Subcutaneous abdominal adipose tissue (tissue), 5 donors: Measurements from ENCODE around the gene PTGR3.

Source experiments
- H3K27ac ChIP-seq: one replicate; pipeline ENCODE4 v1.7.0; 2013; ENCODE audit warnings: low read depth, mild to moderate bottlenecking, inconsistent platforms, low read length, moderate library complexity
- H3K27me3 ChIP-seq, 5 donors: one replicate each; pipeline ENCODE4 v1.7.0; 2013; ENCODE audit warnings: low read length in 5 of 5, inconsistent platforms in 1 of 5; ENCODE audit not compliant: control insufficient read depth in 5 of 5, insufficient read depth in 4 of 5
- H3K36me3 ChIP-seq, 5 donors: one replicate each; pipeline ENCODE4 v1.7.0; 2013; ENCODE audit warnings: low read length in 5 of 5; ENCODE audit not compliant: control insufficient read depth in 5 of 5, insufficient read depth in 5 of 5
- H3K4me1 ChIP-seq, 5 donors: one replicate each; pipeline ENCODE4 v1.7.0; 2013; ENCODE audit warnings: low read length in 5 of 5, mild to moderate bottlenecking in 3 of 5, moderate library complexity in 1 of 5; ENCODE audit not compliant: control insufficient read depth in 5 of 5, insufficient read depth in 5 of 5
- H3K4me3 ChIP-seq, 5 donors: one replicate each; pipeline ENCODE4 v1.7.0; 2013; ENCODE audit warnings: low read length in 5 of 5, low read depth in 1 of 5
- H3K9ac ChIP-seq, 5 donors: one replicate each; pipeline ENCODE4 v1.7.0; 2013; ENCODE audit warnings: low read length in 5 of 5, mild to moderate bottlenecking in 4 of 5, moderate library complexity in 3 of 5
- H3K9me3 ChIP-seq, 5 donors: one replicate each; pipeline ENCODE4 v1.7.0; 2013; ENCODE audit warnings: low read length in 5 of 5; ENCODE audit not compliant: control insufficient read depth in 5 of 5
- donor health status: healthy.
- donor health status: healthy.
- donor health status: healthy.
- donor health status: healthy.
- donor health status: healthy.

The PTGR3 gene

GRCh38 chr18:75226286-75226955 is 17.5 kb upstream of the PTGR3 start:
- peaks cover 2 to 59% (median 33%) of the 10 kb centered on the region in 5 donors for H3K4me1 ChIP-seq
- H3K9me3 ChIP-seq, result no peaks in the 10 kb centered on the region
- no peaks in the 10 kb centered on the region for H3K27me3 ChIP-seq
- no peak overlapping the region for H3K27ac ChIP-seq
- H3K36me3 ChIP-seq, result no peaks in the 10 kb centered on the region
- peak overlapping the region in 2 of 5 donors; percentile 16 to 43 for H3K9ac ChIP-seq
- H3K4me3 ChIP-seq, result peak overlapping the region; percentile 0 to 59 (median 24)

GRCh38 chr18:75223687-75224347 is 14.9 kb upstream of the PTGR3 start:
- no peaks in the 10 kb centered on the region for H3K9me3 ChIP-seq
- H3K27ac ChIP-seq, result peak overlapping the region; percentile 13

GRCh38 chr18:75222407-75222806 is 13.5 kb upstream of the PTGR3 start:
- Histone ChIP-seq H3K9me3 (no peaks in the 10 kb centered on the region), H3K27ac (peak overlapping the region; percentile 55), H3K4me3 (no peak overlapping the region), H3K36me3 (no peaks in the 10 kb centered on the region), H3K4me1 (peaks cover 0 to 63% (median 40%) of the 10 kb centered on the region in 5 donors), H3K9ac (no peak overlapping the region), H3K27me3 (no peaks in the 10 kb centered on the region)

More at GRCh38 chr18:75223687-75224347, 14.9 kb upstream of the PTGR3 start:
- peaks cover 2 to 62% (median 41%) of the 10 kb centered on the region in 5 donors for H3K4me1 ChIP-seq
- no peak overlapping the region for H3K4me3 ChIP-seq
- H3K27me3 ChIP-seq, result no peaks in the 10 kb centered on the region
- no peaks in the 10 kb centered on the region for H3K36me3 ChIP-seq
- H3K9ac ChIP-seq, result no peak overlapping the region

- Histone ChIP-seq H3K4me3 (no peak overlapping the region), H3K27ac (peak overlapping the region; percentile 55), H3K36me3 (no peaks in the 10 kb centered on the region), H3K9me3 (no peaks in the 10 kb centered on the region), H3K4me1 (peaks cover 0 to 63% (median 39%) of the 10 kb centered on the region in 5 donors), H3K9ac (no peak overlapping the region), H3K27me3 (no peaks in the 10 kb centered on the region)
These were observed 13.0 kb upstream of the PTGR3 start for GRCh38 chr18:75221897-75222296.

GRCh38 chr18:75221397-75221796 is 12.5 kb upstream of the PTGR3 start:
- H3K4me3 ChIP-seq, result no peak overlapping the region
- H3K27me3 ChIP-seq, result no peaks in the 10 kb centered on the region
- H3K9me3 ChIP-seq, result no peaks in the 10 kb centered on the region
- no peak overlapping the region for H3K9ac ChIP-seq
- H3K27ac ChIP-seq, result peak overlapping the region; percentile 28
- peaks cover 0 to 63% (median 39%) of the 10 kb centered on the region in 5 donors for H3K4me1 ChIP-seq
- no peaks in the 10 kb centered on the region for H3K36me3 ChIP-seq

GRCh38 chr18:75220551-75221355 is 11.8 kb upstream of the PTGR3 start:
- Histone ChIP-seq H3K36me3 (no peaks in the 10 kb centered on the region), H3K9ac (no peak overlapping the region), H3K4me1 (peaks cover 0 to 60% (median 37%) of the 10 kb centered on the region in 5 donors), H3K27ac (peak overlapping the region; percentile 28), H3K27me3 (no peaks in the 10 kb centered on the region), H3K9me3 (no peaks in the 10 kb centered on the region), H3K4me3 (no peak overlapping the region)

- H3K9ac ChIP-seq, result no peak overlapping the region
- H3K27ac ChIP-seq, result no peak overlapping the region
- peaks cover 0 to 68% (median 35%) of the 10 kb centered on the region in 5 donors for H3K4me1 ChIP-seq
- H3K27me3 ChIP-seq, result no peaks in the 10 kb centered on the region
- H3K9me3 ChIP-seq, result no peaks in the 10 kb centered on the region
- no peaks in the 10 kb centered on the region for H3K36me3 ChIP-seq
- no peak overlapping the region for H3K4me3 ChIP-seq
These were observed 10.9 kb upstream of the PTGR3 start for GRCh38 chr18:75219745-75220375.

GRCh38 chr18:75218065-75218923 is 9.4 kb upstream of the PTGR3 start:
- H3K27me3 ChIP-seq, result no peaks in the 10 kb centered on the region
- peak overlapping the region; percentile 43 for H3K27ac ChIP-seq
- H3K4me3 ChIP-seq, result no peak overlapping the region
- H3K36me3 ChIP-seq, result no peaks in the 10 kb centered on the region
- no peak overlapping the region for H3K9ac ChIP-seq
- H3K9me3 ChIP-seq, result no peaks in the 10 kb centered on the region
- peaks cover 0 to 81% (median 37%) of the 10 kb centered on the region in 5 donors for H3K4me1 ChIP-seq
